HG02852 (cell line): Measurements from ENCODE around the gene ATP6V1F.

ENCODE experiments used
- ATAC-seq: cut with Tn5 transposase; IDR thresholded peaks from one replicate; pipeline ENCODE4 v1.9.1; 2021; ENCODE audit warnings: mild to moderate bottlenecking, moderate library complexity; ENCODE audit not compliant: unreplicated experiment

Gene ATP6V1F

DNA sequence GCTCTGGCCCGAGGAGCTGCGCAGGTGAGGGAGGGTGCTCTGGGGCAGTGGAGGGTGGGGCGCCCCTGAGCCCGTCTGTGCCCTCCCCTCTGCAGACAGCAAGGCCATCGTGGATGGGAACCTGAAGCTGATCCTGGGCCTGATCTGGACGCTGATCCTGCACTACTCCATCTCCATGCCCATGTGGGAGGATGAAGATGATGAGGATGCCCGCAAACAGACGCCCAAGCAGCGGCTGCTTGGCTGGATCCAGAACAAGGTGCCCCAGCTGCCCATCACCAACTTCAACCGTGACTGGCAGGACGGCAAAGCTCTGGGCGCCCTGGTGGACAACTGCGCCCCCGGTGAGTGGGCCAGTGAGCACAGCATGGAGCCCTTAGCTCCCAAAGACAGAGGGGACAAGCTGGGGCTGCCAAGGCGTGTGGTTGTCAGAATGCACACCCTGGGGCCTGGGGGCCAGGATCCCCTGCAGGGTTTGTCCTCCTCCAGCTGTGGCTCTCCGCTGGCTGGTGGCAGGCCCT is 27.4 kb upstream of the ATP6V1F start:
- ATAC-seq = no peak

DNA sequence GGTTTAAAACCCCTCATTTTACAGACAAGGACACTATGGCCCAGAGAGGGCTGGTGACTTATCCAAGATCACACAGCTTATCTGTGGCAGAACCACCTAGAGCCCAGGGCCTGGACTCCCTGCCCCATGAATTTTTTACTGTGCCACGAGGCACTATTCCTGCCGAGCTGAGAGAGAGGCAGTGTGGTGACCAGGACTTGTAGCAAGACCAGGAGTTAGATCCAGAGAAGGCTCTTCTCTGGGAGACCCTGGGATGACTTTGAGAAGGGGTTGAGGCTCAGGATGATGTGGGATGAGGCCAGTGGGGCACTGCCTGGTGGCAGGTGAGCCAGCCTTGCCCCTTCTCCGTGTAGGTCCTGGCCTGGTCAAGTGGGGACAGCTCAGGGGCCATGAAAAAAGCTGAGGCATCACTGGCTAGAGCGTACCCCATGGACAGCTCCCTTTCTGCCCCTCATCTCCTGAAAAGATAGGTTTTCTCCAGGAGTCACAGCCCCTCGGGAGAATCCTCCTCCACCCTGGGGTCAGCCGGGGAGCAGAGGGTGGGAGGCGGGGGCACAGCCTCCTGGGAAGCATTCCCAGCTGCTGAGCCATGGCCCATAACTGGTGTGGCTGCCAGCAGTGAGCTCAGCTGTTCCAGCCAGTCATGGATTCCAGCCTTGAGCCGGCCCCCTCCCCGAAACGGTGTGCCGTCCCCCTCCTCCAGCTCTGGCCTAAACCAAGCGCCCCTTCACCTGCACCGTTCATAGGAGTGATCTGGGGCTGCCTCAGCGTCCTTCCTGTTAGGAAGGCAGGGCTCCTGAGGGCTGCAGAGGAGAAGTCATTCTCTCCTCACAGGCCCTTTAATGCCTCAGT is 26.6 kb upstream of the ATP6V1F start:
- no peak for ATAC-seq

DNA sequence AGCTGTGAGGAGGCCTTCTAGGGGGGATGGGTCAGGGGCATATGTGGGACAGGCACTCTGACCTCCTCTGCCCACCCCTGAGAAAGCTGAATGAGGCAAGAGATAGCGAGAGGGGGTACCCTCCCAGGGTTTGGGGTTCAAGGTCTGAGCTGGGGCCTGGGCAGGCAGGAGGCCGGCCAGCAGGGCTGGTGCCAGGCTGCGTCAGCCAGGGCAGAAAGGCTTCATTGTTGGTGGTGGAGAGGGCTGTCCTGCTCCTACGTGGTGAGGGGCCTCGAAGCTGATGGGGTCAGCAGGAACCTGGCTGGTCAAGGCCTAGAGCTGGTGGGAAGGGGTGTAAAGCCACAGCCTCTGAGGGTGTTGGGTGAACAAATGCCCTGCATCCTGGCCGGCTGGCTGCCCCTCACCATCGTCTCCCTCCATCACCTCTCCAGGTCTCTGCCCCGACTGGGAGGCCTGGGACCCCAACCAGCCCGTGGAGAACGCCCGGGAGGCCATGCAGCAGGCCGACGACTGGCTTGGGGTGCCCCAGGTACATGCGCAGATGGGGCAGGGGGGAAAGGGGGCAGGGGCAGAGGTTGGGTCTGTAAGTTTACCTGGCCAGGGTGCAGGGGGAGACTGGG is 25.8 kb upstream of the ATP6V1F start:
- ATAC-seq = no peak

DNA sequence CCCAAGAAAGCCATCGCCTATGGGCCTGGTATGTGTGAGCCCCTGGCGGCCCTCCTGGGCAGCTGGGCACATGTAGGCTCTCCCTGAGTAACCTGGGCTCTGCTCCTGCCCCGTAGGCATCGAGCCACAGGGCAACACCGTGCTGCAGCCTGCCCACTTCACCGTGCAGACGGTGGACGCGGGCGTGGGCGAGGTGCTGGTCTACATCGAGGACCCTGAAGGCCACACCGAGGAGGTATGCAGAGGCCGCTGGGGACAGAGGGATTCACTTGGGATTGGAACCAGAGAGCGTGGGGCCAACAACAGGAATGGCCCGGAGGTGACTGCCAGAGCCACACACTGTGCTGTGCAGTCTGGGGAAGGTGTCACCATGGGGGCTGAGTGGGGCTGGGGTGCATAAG is 25.1 kb upstream of the ATP6V1F start:
- ATAC-seq = no peak

DNA sequence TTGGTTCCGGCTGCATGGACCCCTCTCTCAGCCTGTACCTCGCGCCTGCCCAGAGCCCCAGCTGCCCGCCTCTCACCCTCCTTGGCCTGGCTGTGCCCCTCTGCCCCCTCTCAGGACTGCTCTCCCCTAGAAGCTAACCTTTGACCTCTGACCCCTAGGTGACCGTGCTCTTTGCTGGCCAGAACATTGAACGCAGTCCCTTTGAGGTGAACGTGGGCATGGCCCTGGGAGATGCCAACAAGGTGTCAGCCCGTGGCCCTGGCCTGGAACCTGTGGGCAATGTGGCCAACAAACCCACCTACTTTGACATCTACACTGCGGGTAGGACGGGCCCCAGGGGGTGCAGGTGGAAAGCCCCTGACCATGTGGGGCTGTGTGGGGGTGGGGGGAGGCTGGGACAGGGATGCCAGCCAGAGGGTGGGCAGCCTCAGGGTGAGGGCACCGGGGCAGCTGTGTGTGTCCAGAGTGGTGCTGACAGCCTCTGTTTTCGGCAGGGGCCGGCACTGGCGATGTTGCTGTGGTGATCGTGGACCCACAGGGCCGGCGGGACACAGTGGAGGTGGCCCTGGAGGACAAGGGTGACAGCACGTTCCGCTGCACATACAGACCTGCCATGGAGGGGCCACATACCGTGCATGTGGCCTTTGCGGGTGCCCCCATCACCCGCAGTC is 24.4 kb upstream of the ATP6V1F start:
- ATAC-seq = no peak

DNA sequence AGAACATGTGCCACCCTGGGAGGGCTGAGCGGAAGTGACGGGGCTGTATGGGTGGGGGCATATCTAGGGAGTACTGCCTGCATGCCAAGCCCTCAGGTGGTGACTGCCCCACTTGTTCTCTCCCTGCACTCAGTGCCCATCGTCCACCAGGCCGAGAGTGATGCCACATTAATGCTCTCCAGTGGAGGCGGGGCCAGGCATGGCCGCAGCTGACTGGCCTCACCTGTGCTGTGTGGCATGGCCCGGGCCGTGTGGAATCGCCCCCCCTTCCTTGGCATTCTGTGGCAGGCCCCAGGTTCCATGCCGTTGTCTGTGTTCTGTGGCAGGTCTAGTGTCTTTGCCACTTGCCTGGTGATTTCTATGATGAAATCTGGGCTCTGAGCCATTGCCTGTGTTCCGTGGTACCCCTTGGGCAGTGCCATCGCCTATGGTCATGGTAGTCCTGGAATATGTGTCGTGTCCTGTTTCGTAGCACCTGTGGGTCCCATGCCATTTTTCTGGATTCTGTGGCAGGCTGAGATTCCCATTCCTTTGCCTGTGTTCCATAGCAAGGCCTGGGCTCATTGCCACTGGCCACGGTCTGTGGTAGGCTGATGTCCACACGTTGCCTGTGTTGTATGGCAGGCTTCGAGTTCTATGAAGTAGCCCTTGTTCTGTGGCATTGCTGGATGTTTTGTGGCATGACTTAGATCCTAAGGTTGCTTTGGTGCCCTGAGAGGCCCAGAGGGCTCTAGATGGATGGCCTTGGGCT is 23.5 kb upstream of the ATP6V1F start:
- ATAC-seq = no peak

DNA sequence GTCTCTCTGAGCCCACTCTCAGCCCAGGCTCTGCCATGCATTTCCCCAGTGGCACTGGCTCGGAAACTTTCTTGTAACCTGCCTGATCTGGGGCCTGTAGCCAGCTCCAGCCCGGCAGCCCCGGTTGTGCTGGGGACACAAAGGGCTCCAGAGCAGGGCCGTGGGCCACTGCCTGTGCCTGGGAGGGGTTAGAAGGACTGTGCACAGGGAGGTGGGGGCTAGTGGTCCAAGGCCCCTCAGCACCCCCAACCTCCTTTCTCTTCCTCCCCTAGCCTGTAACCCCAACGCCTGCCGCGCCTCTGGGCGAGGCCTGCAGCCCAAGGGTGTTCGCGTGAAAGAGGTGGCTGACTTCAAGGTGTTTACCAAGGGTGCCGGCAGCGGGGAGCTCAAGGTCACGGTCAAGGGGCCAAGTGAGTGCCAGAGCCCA is 22.9 kb upstream of the ATP6V1F start:
- no peak for ATAC-seq

DNA sequence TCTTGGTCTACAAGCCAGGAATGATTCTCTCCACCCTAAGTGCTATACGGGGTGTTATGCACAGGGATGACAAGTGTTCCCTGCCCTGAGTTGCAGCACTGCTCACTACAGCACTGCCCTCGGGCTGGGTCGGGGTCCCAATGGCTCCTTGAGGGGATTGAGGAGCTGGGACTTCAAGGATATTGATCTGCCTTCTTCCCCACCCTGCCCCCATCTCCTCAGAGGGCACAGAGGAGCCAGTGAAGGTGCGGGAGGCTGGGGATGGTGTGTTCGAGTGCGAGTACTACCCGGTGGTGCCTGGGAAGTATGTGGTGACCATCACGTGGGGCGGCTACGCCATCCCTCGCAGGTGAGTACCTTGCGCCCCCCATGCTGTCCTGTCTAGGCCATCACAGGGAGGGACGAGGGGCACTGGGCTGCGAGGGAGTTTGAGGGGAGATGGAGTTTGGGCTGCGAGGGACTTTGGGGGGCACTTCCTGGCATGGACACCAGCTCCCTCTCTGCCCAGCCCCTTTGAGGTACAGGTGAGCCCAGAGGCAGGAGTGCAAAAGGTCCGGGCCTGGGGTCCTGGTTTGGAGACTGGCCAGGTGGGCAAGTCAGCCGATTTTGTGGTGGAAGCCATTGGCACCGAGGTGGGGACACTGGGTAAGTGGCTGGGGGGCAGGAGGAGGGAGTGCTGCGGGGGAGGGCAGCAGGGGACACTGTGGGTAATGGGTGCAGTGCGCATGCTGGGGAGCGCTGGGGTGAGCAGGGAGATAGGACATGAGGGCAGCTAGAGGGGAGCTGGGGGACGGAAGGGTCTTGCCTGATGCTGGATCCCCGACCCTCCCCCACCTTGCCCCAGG is 22.1 kb upstream of the ATP6V1F start:
- ATAC-seq = no peak

DNA sequence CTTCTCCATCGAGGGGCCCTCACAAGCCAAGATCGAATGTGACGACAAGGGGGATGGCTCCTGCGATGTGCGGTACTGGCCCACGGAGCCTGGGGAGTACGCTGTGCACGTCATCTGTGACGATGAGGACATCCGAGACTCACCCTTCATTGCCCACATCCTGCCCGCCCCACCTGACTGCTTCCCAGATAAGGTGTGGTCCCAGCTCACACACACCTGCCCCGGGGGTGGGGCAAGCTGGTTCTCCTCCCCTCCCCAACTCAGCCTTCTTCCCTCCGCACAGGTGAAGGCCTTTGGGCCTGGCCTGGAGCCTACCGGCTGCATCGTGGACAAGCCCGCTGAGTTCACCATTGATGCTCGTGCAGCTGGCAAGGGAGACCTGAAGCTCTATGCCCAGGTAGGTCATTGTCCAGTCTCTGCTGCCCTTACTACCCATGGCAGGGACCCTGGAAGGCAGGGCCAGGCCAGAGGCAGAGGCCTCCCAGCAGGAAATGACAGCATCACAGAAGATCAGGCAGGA is 21.4 kb upstream of the ATP6V1F start:
- no peak for ATAC-seq

DNA sequence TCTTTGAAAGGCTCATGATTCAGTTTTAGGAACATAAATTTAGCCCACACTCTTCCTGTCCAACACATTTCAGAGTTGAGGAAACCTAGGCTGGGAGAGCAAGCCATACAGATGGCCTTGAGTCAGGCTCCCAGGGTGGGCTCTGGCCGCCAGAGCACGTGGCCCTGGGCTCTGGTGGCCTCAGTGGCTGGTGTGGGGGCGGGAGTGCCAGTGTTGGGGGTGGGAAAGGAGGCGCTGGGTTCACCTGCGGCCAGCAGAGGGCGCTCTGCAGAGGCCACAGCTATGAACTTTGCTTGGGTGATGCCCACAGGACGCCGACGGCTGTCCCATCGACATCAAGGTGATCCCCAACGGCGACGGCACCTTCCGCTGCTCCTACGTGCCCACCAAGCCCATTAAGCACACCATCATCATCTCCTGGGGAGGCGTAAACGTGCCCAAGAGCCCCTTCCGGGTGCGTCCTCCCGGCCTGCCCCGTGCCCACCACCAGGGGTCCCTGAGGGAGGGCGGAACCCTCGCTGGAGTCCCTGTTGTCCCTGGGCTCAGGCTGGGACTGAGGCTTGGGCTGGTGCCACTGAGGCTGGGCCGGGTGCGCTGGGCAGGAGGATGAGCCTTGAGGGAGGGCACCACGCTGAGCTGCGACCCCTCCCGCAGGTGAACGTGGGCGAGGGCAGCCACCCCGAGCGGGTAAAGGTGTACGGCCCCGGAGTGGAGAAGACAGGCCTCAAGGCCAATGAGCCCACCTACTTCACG is 20.6 kb upstream of the ATP6V1F start:
- no peak for ATAC-seq

DNA sequence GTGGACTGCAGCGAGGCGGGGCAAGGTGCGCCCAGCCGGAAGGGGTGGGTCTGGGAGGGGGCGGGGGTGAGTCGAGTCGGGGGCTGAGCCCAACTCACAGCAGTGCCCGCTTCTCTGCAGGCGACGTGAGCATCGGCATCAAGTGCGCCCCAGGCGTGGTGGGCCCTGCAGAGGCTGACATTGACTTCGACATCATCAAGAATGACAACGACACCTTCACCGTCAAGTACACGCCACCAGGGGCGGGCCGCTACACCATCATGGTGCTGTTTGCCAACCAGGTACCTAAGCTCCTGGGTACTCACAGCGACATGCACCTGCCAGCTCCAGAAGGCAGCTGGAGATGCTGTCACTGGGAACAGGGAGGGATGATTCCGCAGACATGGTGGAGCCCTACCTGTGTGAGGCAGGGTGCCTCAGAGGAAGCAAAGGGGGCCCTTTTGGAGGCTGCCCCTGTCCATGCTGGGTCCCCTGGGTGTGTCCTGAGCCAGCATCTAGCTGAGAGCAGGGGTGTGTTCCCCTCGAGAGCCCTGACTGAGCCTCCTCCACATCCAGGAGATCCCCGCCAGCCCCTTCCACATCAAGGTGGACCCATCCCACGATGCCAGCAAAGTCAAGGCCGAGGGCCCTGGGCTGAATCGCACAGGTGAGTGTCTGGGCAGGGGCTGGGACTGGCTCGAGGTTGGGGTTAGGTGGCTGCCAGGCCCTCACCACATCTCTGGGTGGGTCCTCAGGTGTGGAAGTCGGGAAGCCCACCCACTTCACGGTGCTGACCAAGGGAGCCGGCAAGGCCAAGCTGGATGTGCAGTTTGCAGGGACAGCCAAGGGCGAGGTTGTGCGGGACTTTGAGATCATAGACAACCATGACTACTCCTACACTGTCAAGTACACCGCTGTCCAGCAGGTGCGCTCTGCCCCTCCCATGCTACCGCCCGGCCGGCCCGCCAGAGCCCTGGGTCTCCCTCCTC is 19.7 kb upstream of the ATP6V1F start:
- no peak for ATAC-seq

DNA sequence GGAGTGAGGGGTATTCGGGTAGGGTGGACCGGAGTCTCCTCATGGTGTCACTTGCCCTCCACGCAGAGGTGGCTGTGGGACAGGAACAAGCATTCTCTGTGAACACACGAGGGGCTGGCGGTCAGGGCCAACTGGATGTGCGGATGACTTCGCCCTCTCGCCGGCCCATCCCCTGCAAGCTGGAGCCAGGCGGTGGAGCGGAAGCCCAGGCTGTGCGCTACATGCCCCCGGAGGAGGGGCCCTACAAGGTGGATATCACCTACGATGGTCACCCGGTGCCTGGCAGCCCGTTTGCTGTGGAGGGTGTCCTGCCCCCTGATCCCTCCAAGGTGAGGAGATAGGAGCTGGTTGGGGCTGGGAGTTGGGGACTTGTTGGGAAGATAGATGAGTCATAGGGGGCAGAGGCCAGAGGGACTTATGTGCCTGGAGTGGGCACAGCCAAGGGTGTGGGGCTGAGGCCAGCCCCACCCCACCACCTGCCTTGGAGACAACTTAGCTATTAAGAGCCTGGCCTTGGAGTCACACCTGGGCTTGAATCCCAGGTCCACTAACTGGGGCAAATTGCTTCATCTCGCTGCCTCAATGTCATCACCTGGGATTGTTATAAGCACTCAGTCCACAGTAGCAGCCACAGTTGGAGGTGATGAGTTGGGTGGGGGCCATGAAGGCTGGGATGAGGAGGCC is 18.6 kb upstream of the ATP6V1F start:
- ATAC-seq = no peak

DNA sequence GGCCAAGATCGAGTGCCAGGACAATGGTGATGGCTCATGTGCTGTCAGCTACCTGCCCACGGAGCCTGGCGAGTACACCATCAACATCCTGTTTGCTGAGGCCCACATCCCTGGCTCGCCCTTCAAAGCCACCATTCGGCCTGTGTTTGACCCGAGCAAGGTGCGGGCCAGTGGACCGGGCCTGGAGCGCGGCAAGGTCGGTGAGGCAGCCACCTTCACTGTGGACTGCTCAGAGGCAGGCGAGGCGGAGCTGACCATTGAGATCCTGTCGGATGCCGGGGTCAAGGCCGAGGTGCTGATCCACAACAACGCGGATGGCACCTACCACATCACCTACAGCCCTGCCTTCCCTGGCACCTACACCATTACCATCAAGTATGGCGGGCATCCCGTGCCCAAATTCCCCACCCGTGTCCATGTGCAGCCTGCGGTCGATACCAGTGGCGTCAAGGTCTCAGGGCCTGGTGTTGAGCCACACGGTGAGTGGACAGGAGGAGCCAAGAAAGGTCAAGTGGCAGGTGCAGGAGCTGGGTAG is 17.8 kb upstream of the ATP6V1F start:
- no peak for ATAC-seq

DNA sequence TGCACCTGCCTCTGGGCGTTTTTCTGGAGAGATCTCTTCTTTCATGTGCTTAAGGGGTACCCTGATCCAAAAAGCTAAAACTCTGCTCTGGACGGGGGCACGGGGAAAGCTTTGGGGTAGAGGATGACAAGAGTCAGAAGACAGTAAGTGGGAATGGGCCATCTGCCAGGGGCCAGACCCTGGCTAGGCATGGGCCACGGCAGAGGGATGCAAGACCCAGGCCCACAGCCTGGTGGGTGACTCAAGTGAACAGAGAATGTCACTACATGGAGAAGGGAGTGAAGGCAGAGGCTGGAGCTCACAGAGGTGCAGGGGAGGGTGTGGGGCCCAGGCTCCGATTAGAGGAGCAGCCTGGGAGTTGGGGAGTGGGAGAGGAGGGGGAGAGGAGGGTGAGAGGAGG is 17.2 kb upstream of the ATP6V1F start:
- ATAC-seq = no peak

DNA sequence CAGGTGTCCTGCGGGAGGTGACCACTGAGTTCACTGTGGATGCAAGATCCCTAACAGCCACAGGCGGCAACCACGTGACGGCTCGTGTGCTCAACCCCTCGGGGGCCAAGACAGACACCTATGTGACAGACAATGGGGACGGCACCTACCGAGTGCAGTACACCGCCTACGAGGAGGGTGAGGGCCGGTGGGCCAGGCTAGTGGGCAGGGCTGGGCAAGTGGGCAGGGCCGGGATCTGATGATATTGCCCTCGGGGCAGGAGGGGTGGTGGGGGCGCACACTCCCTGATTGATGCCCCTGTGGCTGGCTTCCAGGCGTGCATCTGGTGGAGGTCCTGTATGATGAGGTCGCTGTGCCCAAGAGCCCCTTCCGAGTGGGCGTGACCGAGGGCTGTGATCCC is 16.7 kb upstream of the ATP6V1F start:
- no peak for ATAC-seq

DNA sequence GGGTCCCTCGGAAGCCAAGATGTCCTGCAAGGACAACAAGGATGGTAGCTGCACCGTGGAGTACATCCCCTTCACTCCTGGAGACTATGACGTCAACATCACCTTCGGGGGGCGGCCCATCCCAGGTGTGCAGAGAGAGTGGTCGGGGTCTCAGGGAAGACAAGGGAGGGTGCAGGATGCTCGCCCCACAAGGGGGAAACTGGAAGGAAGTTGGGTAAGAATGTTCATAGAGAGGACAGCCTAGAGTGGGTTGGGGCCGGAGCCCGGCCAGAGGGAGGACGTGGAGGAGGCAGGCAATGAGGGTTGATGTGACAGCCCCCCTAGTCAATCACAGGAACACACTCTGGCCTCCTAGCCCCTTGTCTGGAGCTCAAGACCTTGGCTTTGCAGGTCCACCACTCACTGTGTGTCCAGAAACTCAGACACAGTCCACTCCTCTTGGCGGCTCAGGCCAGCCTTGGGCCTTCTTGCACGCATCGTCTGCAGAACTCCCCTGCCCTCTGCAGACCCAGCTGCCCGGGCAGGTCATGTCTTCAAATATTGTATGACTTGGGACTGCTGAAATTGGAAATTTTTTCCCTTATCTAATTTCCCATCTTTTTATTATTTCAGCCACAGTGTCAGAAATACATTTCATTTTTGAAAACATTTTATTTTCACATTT is 15.7 kb upstream of the ATP6V1F start:
- ATAC-seq = no peak
